ENCODE measurements around the gene LRRN2. TPM values are rescaled to one million over a fixed set of nuclear protein-coding genes. Genes with fewer than 3 reads are reported as not detected.
"Not testable (repeated sequence)": the region's sequence is repeated elsewhere in the genome, so short reads cannot be mapped to it uniquely, and the experiment has no call there.

The LRRN2 gene
- total RNA-seq, 1 donor from 2014 or later = 2.1 TPM

GRCh38 chr1:204574016-204574864 is 111.3 kb downstream of the LRRN2 start:
- Histone ChIP-seq H3K4me3 (ENCODE audit: low read length in 3 of 3) (no peak overlapping the region), H3K4me1 (ENCODE audit: control insufficient read depth in 3 of 3, insufficient read depth in 3 of 3, low read length in 3 of 3) (peaks cover 0 to 4% (median 2%) of the 10 kb centered on the region in 3 donors), H3K9me3 (ENCODE audit: control insufficient read depth in 3 of 3, low read length in 3 of 3) (peaks cover 0 to 2% (median 0%) of the 10 kb centered on the region in 3 donors), H3K9ac (ENCODE audit: low read depth in 1 of 3, low read length in 3 of 3) (no peak overlapping the region), H3K36me3 (ENCODE audit: control insufficient read depth in 3 of 3, insufficient read depth in 3 of 3, low read length in 3 of 3) (peaks cover 0 to 20% (median 7%) of the 10 kb centered on the region in 3 donors), H3K27me3 (ENCODE audit: control insufficient read depth in 3 of 3, insufficient read depth in 3 of 3, low read length in 3 of 3) (no peaks in the 10 kb centered on the region), H3K27ac (ENCODE audit: low read depth, low read length) (no peak overlapping the region)

- peaks cover 2 to 20% (median 11%) of the 10 kb centered on the region in 3 donors for H3K36me3 ChIP-seq (ENCODE audit: control insufficient read depth in 3 of 3, insufficient read depth in 3 of 3, low read length in 3 of 3)
- H3K9me3 ChIP-seq (ENCODE audit: control insufficient read depth in 3 of 3, low read length in 3 of 3) = peaks cover 0 to 2% (median 0%) of the 10 kb centered on the region in 3 donors
- no peak overlapping the region for H3K27ac ChIP-seq (ENCODE audit: low read depth, low read length)
- no peaks in the 10 kb centered on the region for H3K27me3 ChIP-seq (ENCODE audit: control insufficient read depth in 3 of 3, insufficient read depth in 3 of 3, low read length in 3 of 3)
- peaks cover 0 to under 1% (median 0%) of the 10 kb centered on the region in 3 donors for H3K4me1 ChIP-seq (ENCODE audit: control insufficient read depth in 3 of 3, insufficient read depth in 3 of 3, low read length in 3 of 3)
- H3K9ac ChIP-seq (ENCODE audit: low read depth in 1 of 3, low read length in 3 of 3) = no peak overlapping the region
- no peak overlapping the region for H3K4me3 ChIP-seq (ENCODE audit: low read length in 3 of 3)
Observed at GRCh38 chr1:204572923-204573922, 112.3 kb downstream of the LRRN2 start.

- no peaks in the 10 kb centered on the region for H3K4me1 ChIP-seq (ENCODE audit: control insufficient read depth in 3 of 3, insufficient read depth in 3 of 3, low read length in 3 of 3)
- no peak overlapping the region for H3K9ac ChIP-seq (ENCODE audit: low read depth in 1 of 3, low read length in 3 of 3)
- H3K4me3 ChIP-seq (ENCODE audit: low read length in 3 of 3) = no peak overlapping the region
- no peaks in the 10 kb centered on the region for H3K27me3 ChIP-seq (ENCODE audit: control insufficient read depth in 3 of 3, insufficient read depth in 3 of 3, low read length in 3 of 3)
- H3K9me3 ChIP-seq (ENCODE audit: control insufficient read depth in 3 of 3, low read length in 3 of 3) = peaks cover 0 to 2% (median 0%) of the 10 kb centered on the region in 3 donors
- no peak overlapping the region for H3K27ac ChIP-seq (ENCODE audit: low read depth, low read length)
- peaks cover 8 to 20% (median 13%) of the 10 kb centered on the region in 3 donors for H3K36me3 ChIP-seq (ENCODE audit: control insufficient read depth in 3 of 3, insufficient read depth in 3 of 3, low read length in 3 of 3)
Observed at GRCh38 chr1:204571631-204572030, 113.9 kb downstream of the LRRN2 start.

- no peak overlapping the region for H3K4me3 ChIP-seq (ENCODE audit: low read length in 3 of 3)
- no peak overlapping the region for H3K27ac ChIP-seq (ENCODE audit: low read depth, low read length)
- H3K27me3 ChIP-seq (ENCODE audit: control insufficient read depth in 3 of 3, insufficient read depth in 3 of 3, low read length in 3 of 3) = no peaks in the 10 kb centered on the region
- no peak overlapping the region for H3K9ac ChIP-seq (ENCODE audit: low read depth in 1 of 3, low read length in 3 of 3)
- H3K36me3 ChIP-seq (ENCODE audit: control insufficient read depth in 3 of 3, insufficient read depth in 3 of 3, low read length in 3 of 3) = peaks cover 8 to 20% (median 13%) of the 10 kb centered on the region in 3 donors
- H3K4me1 ChIP-seq (ENCODE audit: control insufficient read depth in 3 of 3, insufficient read depth in 3 of 3, low read length in 3 of 3) = no peaks in the 10 kb centered on the region
- peaks cover 0 to 2% (median 0%) of the 10 kb centered on the region in 3 donors for H3K9me3 ChIP-seq (ENCODE audit: control insufficient read depth in 3 of 3, low read length in 3 of 3)
Observed at GRCh38 chr1:204571128-204571527, 114.4 kb downstream of the LRRN2 start.

GRCh38 chr1:204570021-204570420 is 115.5 kb downstream of the LRRN2 start:
- peaks cover 8 to 20% (median 13%) of the 10 kb centered on the region in 3 donors for H3K36me3 ChIP-seq (ENCODE audit: control insufficient read depth in 3 of 3, insufficient read depth in 3 of 3, low read length in 3 of 3)
- not testable (repeated sequence) for H3K27me3 ChIP-seq (ENCODE audit: control insufficient read depth in 3 of 3, insufficient read depth in 3 of 3, low read length in 3 of 3); H3K9me3 ChIP-seq (ENCODE audit: control insufficient read depth in 3 of 3, low read length in 3 of 3); H3K4me3 ChIP-seq (ENCODE audit: low read length in 3 of 3); H3K27ac ChIP-seq (ENCODE audit: low read depth, low read length); H3K4me1 ChIP-seq (ENCODE audit: control insufficient read depth in 3 of 3, insufficient read depth in 3 of 3, low read length in 3 of 3); H3K9ac ChIP-seq (ENCODE audit: low read depth in 1 of 3, low read length in 3 of 3)

GRCh38 chr1:204569478-204569877 is 116.1 kb downstream of the LRRN2 start:
- H3K4me1 ChIP-seq (ENCODE audit: control insufficient read depth in 3 of 3, insufficient read depth in 3 of 3, low read length in 3 of 3) = no peaks in the 10 kb centered on the region
- no peak overlapping the region for H3K9ac ChIP-seq (ENCODE audit: low read depth in 1 of 3, low read length in 3 of 3)
- H3K27me3 ChIP-seq (ENCODE audit: control insufficient read depth in 3 of 3, insufficient read depth in 3 of 3, low read length in 3 of 3) = no peaks in the 10 kb centered on the region
- H3K27ac ChIP-seq (ENCODE audit: low read depth, low read length) = no peak overlapping the region
- peaks cover 8 to 20% (median 13%) of the 10 kb centered on the region in 3 donors for H3K36me3 ChIP-seq (ENCODE audit: control insufficient read depth in 3 of 3, insufficient read depth in 3 of 3, low read length in 3 of 3)
- no peak overlapping the region for H3K4me3 ChIP-seq (ENCODE audit: low read length in 3 of 3)
- H3K9me3 ChIP-seq (ENCODE audit: control insufficient read depth in 3 of 3, low read length in 3 of 3) = peaks cover 0 to 2% (median 0%) of the 10 kb centered on the region in 3 donors

- Histone ChIP-seq H3K9me3 (ENCODE audit: control insufficient read depth in 3 of 3, low read length in 3 of 3) (peaks cover 0 to 2% (median 0%) of the 10 kb centered on the region in 3 donors), H3K36me3 (ENCODE audit: control insufficient read depth in 3 of 3, insufficient read depth in 3 of 3, low read length in 3 of 3) (peaks cover 8 to 20% (median 13%) of the 10 kb centered on the region in 3 donors), H3K27me3 (ENCODE audit: control insufficient read depth in 3 of 3, insufficient read depth in 3 of 3, low read length in 3 of 3) (no peaks in the 10 kb centered on the region), H3K27ac (ENCODE audit: low read depth, low read length) (no peak overlapping the region), H3K9ac (ENCODE audit: low read depth in 1 of 3, low read length in 3 of 3) (no peak overlapping the region), H3K4me1 (ENCODE audit: control insufficient read depth in 3 of 3, insufficient read depth in 3 of 3, low read length in 3 of 3) (no peaks in the 10 kb centered on the region), H3K4me3 (ENCODE audit: low read length in 3 of 3) (no peak overlapping the region)
Observed at GRCh38 chr1:204568576-204569315, 116.8 kb downstream of the LRRN2 start.

All from skeletal muscle tissue (tissue), 4 donors.